Uterine smooth muscle cell (primary cell): ENCODE data around the gene MTHFR. TPM values are rescaled to one million over a fixed set of nuclear protein-coding genes. Genes with fewer than 3 reads are reported as not detected.

ENCODE experiments used
- total RNA-seq: library from RNA; depleted of rRNA; stranded (reverse); fragments of >200 nt; gene quantifications from 2 replicates; pipeline ENCODE4 v1.2.3, GENCODE V29; 2014

The MTHFR gene
- total RNA-seq: 28.8 and 34.5 TPM in 2 replicates

DNA sequence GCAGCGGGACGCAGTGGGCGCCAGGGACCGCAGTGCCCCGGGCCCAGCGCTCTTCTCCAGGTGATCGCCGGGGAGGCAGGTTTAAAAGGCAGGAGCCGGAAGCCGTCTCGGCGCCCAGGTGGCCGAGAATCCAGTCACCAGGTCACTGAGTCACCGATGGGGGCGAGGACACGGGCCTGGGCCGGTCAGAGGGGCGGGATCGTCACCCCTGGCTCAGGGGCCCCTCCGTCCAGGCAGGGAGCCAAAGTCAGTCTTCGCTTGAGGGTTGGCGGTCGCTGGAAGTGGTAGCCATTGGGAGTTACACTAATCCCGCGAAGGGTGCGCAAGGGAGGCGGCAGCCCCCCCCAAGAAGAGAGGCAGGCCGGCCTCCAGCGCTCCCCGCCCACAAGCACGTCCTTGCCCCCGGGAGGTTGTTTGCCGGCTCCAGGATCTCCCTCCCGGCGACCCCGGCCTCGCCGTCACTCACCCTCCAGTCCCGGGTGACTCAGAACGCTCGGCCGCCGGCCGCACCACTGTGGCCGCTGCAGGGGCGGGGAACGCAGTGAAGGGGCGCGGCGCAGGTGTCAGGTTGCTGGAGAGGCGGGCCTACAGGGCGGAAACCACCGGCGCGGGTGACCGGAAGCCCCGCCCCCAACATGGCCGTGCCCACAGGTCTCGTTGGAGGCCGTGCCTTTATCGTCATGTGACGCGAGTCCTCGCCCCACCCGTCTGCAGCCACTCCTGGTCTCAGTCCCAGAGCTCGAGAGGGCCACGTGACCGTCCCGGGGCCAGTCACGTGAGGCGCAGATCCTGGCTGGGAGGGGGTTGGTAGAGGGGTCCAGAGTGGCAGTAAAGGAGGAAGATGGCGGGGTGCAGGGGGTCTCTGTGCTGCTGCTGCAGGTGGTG, at the start of gene MTHFR, which contains the start of gene CLCN6:
Gene MTHFR (minus strand): TSS at position 543 of the 885 bp plus-strand sequence. CDS start 2,848 bp downstream, outside the sequence.
Gene CLCN6 (plus strand): TSS at position 770 of the 885 bp plus-strand sequence. CDS start 72 bp downstream, at position 842.

DNA sequence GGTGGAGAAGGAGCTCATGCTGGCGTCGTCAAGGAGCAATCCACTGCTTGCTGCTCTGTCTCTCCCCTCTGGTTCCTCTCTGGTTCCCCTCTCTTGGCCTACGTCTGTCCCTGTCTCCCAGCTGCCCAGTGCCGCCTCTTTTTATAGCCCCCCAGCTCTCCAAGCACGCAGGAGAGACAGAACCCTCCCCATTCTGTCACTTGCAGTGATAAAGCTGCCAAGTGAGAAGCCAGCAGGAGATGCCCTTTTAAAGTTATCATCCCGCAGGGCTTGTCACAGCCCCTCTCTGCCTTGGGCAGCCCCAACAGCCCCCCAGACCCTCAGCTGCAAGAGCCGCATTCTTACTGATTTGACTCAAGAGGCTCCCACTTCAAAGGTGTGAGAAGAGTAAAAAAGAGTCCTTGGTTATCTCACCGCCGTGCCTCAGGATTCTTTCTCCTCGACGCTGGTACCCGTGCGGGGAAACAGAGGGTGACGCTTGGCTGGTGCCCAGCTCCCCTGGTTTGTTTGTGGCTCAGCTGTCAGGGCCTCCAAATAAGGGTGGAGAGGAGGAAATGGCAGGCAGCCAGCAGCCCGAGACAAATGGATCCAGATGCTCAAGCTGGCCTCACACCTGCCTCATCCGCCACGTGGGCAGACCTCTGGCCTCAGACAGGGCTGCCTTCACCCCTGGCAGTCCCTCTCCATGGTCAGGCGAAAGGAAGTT, 42.1 kb upstream of the MTHFR start, which contains the start of gene NPPA:
Gene NPPA (minus strand): TSS at position 117 of the 706 bp plus-strand sequence. CDS start 99 bp downstream, at position 18.

DNA sequence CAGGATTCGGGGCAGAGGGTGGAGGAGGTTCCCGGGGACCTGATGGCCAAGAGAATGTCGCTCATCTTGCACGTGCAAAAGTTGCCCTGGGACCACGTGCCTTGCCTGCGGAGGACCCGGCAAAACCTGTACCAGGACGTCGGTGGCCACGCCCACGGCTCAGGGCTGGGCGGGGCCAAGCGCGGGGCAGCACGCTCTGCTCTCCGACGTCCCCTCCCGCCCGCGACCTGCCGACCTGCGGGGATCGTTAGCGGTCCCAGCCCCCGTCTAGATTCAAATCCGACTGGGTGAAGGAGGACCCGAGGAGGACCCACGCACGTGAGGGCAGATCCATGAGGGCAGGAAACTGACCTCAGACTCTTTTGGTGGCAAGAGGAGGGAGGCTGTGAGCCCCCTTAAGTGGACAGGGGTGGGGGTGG, 43.8 kb downstream of the MTHFR start, which contains the start of gene C1orf167:
Gene C1orf167 (plus strand): TSS at position 206 of the 419 bp plus-strand sequence. CDS start 2,208 bp downstream, outside the sequence.

DNA sequence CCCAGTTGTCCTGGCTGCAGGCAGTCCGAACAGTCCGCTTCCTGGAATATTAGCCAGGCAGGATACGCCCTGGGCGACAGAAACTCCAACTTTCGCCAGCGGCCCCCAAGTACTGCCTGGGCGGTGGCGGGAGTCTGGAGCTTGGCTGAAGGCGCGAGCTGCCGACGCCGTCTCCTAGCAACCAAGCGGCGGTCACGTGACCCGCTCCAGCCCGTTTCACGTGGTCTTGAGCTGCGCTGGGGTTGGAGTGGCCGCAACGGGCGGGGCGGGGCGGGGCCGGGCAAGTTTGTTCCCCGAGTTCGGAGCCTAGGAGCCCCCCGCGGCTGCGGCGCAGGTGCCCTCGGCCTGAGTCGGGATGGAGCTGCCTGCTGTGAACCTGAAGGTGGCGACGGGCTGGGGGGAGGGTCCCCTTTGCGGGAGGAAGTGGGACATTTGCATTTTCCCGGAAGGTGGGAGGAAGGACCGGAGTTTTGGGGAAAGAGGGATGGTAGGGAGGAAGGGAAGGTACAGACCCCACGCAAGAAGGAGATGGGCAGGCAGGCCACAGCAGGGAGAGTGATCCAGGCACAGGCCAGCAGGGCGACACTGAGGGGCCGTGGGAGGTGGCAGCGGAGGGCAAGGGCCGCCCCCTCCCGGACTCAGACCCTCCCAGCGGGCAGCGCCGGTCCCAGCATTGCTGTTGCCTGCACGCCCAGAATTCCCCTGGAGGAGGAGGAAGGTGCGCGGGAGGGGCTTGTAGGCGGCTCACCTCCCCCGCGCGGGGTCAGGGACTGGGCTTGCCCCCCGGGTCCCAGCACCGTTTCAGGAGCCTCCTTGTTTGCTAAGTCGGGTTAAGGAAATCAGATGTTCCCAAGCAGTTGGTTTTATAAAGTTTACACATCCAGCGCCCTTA, 69.7 kb downstream of the MTHFR start, which contains the start of gene AGTRAP:
Gene AGTRAP (plus strand): TSS at position 283 of the 892 bp plus-strand sequence. CDS start 73 bp downstream, at position 356.

Other genes starting within 250 kb of the MTHFR start
- 0.22 and 1.2 TPM in 2 replicates for gene FBXO2, start 151.5 kb downstream of the MTHFR start, total RNA-seq
- gene FBXO44, start 151.1 kb downstream of the MTHFR start, total RNA-seq: 10.0 and 24.5 TPM in 2 replicates
- 6.6 and 6.8 TPM in 2 replicates for gene FBXO6, start 141.8 kb downstream of the MTHFR start, total RNA-seq
- gene MAD2L2, start 124.8 kb downstream of the MTHFR start, total RNA-seq: 40.9 and 86.3 TPM in 2 replicates
- under 0.01 and 0.12 TPM in 2 replicates for gene DRAXIN, start 114.3 kb downstream of the MTHFR start, total RNA-seq
- 51.0 and 59.9 TPM in 2 replicates for gene AGTRAP, start 69.8 kb downstream of the MTHFR start, total RNA-seq
- gene C1orf167, start 43.8 kb downstream of the MTHFR start, total RNA-seq: not detected in 2 replicates
- gene CLCN6, start 227 bp upstream of the MTHFR start, total RNA-seq: 22.5 and 28.4 TPM in 2 replicates
- not detected in 2 replicates for gene NPPA, start 41.8 kb upstream of the MTHFR start, total RNA-seq
- gene NPPB, start 53.0 kb upstream of the MTHFR start, total RNA-seq: not detected in 2 replicates
- 75.1 and 84.0 TPM in 2 replicates for gene KIAA2013, start 120.5 kb upstream of the MTHFR start, total RNA-seq
- 279 and 552 TPM in 2 replicates for gene PLOD1, start 128.8 kb upstream of the MTHFR start, total RNA-seq
- 61.0 and 84.4 TPM in 2 replicates for gene MFN2, start 174.5 kb upstream of the MTHFR start, total RNA-seq
- gene MIIP, start 213.5 kb upstream of the MTHFR start, total RNA-seq: 34.2 and 35.9 TPM in 2 replicates